ENCODE measurements around the gene PPP2R3B.

DNA sequence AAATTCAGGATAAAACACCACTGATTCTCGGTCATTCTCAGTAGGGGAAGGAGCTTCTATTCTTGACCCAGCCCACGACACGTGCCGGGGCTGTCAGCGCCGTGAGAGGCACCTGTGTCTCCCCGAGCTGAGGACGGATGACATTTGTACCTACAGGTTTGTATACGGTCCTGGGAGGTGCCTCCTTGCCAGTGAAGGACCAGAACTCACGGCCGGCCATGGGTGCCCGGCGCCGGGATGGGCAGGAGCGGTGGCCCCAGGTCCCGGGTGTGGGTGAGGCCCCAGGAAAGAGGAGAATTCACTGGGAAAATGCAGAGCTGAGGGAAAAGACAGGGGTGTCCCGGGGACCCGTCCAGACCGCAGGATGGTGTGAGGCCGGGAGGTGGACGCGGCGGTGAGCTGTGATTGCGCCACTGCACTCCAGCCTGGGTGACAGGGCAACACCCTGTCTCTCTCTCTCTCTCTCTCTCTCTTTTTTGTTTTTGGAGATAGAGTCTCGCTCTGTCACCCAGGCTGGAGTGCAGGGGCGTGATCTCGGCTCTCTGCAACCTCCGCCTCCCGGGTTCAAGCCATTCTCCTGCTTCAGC is 48.9 kb upstream of the PPP2R3B start:
- TF ChIP-seq, protein P1, sequence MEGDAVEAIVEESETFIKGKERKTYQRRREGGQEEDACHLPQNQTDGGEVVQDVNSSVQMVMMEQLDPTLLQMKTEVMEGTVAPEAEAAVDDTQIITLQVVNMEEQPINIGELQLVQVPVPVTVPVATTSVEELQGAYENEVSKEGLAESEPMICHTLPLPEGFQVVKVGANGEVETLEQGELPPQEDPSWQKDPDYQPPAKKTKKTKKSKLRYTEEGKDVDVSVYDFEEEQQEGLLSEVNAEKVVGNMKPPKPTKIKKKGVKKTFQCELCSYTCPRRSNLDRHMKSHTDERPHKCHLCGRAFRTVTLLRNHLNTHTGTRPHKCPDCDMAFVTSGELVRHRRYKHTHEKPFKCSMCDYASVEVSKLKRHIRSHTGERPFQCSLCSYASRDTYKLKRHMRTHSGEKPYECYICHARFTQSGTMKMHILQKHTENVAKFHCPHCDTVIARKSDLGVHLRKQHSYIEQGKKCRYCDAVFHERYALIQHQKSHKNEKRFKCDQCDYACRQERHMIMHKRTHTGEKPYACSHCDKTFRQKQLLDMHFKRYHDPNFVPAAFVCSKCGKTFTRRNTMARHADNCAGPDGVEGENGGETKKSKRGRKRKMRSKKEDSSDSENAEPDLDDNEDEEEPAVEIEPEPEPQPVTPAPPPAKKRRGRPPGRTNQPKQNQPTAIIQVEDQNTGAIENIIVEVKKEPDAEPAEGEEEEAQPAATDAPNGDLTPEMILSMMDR (IDR thresholded peaks at IDR 0.05), result no peak
- TF ChIP-seq FOXJ3 (CRISPR knock-in tag; IDR thresholded peaks at IDR 0.05; ENCODE audit: borderline replicate concordance) (no peak), SP1 (CRISPR knock-in tag; conservative IDR thresholded peaks at IDR 0.05) (no peak)
- TF ChIP-seq, protein P2, sequence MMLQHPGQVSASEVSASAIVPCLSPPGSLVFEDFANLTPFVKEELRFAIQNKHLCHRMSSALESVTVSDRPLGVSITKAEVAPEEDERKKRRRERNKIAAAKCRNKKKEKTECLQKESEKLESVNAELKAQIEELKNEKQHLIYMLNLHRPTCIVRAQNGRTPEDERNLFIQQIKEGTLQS (CRISPR knock-in tag; conservative IDR thresholded peaks at IDR 0.05), result no peak
